Measurements from ENCODE around the gene KIF12.

KIF12 gene

DNA sequence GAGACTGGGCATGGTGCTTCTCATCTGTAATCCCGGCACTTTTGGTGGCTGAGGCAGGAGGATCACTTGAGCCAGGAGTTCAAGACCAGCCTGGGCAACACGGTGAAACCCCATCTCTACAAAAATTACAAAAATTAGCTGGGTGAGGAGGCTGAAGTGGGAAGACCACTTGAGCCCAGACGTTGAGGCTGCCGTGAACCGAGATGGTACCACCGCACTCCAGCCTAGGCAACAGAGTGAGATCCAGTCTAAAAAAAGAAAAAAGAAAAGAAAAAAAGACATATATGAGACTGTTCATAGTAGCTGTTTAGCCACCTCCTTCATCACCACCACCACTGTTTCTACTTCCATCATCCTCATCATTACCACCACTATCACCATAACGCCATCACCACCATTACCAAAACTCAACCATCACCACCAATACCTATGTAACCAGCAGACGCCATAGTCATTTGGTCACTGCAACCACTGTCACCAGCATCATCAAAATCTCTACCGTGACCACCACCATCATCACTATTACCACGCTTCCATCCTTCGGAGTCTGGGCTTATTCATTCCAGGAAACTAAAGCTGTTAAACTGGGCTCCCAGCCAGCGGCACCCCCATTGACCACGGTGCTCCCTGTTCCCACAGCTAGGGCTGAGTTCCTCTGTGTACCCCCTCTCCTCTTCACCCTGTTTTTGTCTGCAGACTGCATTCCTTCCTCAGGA, 8.4 kb upstream of the KIF12 start:
- H3K4me2 ChIP-seq (ENCODE audit: insufficient read depth, low read length) = no peak overlapping the region
- H4K20me1 ChIP-seq (ENCODE audit: insufficient read depth, low read length) = no peaks in the 10 kb centered on the region
- no peak overlapping the region for H3K9ac ChIP-seq (ENCODE audit: low read depth, low read length)
- no peaks in the 10 kb centered on the region for H3K79me2 ChIP-seq (ENCODE audit: insufficient read depth, low read length)
- TF ChIP-seq EZH2 (IDR thresholded peaks at IDR 0.05; ENCODE audit: borderline replicate concordance, low read depth, low read length, severe bottlenecking) = no peak
- no peak overlapping the region for H3K27ac ChIP-seq (ENCODE audit: low read length)
- DNase-seq (no peak), ATAC-seq (ENCODE audit: insufficient read depth, low read depth) (no peak)
- no peaks in the 10 kb centered on the region for H3K36me3 ChIP-seq (ENCODE audit: insufficient read depth, low read length)
- H3K27me3 ChIP-seq (ENCODE audit: insufficient read depth, low read length, poor library complexity) = no peaks in the 10 kb centered on the region
- H3K4me3 ChIP-seq (ENCODE audit: low read depth in 1 of 2, low read length in 2 of 2) = no peak overlapping the region
- H3K4me1 ChIP-seq (ENCODE audit: insufficient read depth, low read length) = no peaks in the 10 kb centered on the region
- no peak overlapping the region for H2AFZ ChIP-seq (ENCODE audit: low read depth, low read length)
- no peaks in the 10 kb centered on the region for H3K9me3 ChIP-seq (ENCODE audit: insufficient read depth, low read length, severe bottlenecking)

DNA sequence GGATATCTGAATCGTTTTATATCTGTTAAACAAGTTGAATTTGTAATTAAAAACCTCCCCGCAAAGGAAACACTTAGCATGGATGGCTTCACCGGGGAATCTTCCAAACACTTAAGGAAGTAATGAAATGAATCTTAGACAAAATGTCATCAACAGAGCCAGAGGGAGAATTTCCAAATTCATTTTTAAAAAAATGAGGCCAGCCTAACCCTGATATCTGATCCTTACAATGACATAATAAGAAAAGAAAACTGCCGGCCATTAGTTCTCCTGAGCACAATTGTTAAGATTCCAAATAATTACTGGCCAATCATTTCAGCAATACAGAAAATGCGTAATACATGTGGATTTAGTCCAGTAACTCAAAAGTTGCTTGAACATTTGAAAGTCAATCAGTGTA, 6.1 kb upstream of the KIF12 start:
- H3K79me2 ChIP-seq (ENCODE audit: insufficient read depth, low read length) = no peaks in the 10 kb centered on the region
- TF ChIP-seq CTCF (IDR thresholded peaks at IDR 0.05; ENCODE audit: borderline replicate concordance, extremely low read depth, low read length, poor library complexity, severe bottlenecking) (no peak), EZH2 (IDR thresholded peaks at IDR 0.05; ENCODE audit: borderline replicate concordance, low read depth, low read length, severe bottlenecking) (no peak)
- ATAC-seq (ENCODE audit: insufficient read depth, low read depth) (no peak), DNase-seq (no peak)
- H3K9ac ChIP-seq (ENCODE audit: low read depth, low read length) = no peak overlapping the region
- no peak overlapping the region for H3K27ac ChIP-seq (ENCODE audit: low read length)
- H3K36me3 ChIP-seq (ENCODE audit: insufficient read depth, low read length) = no peaks in the 10 kb centered on the region
- no peaks in the 10 kb centered on the region for H3K27me3 ChIP-seq (ENCODE audit: insufficient read depth, low read length, poor library complexity)
- H2AFZ ChIP-seq (ENCODE audit: low read depth, low read length) = no peak overlapping the region
- no peaks in the 10 kb centered on the region for H4K20me1 ChIP-seq (ENCODE audit: insufficient read depth, low read length)
- H3K9me3 ChIP-seq (ENCODE audit: insufficient read depth, low read length, severe bottlenecking) = no peaks in the 10 kb centered on the region
- no peak overlapping the region for H3K4me3 ChIP-seq (ENCODE audit: low read depth in 1 of 2, low read length in 2 of 2)
- H3K4me1 ChIP-seq (ENCODE audit: insufficient read depth, low read length) = no peaks in the 10 kb centered on the region
- no peak overlapping the region for H3K4me2 ChIP-seq (ENCODE audit: insufficient read depth, low read length)

DNA sequence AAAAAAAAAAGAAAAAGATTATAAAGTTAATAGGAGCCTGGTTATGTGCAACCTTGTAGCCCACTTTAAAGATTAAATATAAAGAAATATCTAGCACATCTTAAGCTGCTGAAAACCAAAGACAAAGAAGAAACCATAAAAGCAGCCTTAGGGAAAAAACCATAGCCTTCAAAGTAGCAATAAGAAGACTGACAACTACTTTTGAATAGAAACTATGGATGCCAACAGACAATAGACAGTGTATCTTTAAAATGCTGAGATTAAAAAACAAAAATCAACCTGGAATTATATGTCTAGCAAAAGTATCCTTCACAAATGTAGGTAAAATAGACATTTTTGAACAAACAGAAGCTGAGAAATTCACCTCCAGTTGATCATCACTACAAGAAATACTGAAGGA, 3.4 kb upstream of the KIF12 start:
- ATAC-seq (ENCODE audit: insufficient read depth, low read depth) (no peak), DNase-seq (no peak)
- Histone ChIP-seq H2AFZ (ENCODE audit: low read depth, low read length) (no peak overlapping the region), H3K79me2 (ENCODE audit: insufficient read depth, low read length) (no peaks in the 10 kb centered on the region), H3K9ac (ENCODE audit: low read depth, low read length) (no peak overlapping the region), H3K27ac (ENCODE audit: low read length) (no peak overlapping the region), H3K4me3 (ENCODE audit: low read depth in 1 of 2, low read length in 2 of 2) (no peak overlapping the region), H3K36me3 (ENCODE audit: insufficient read depth, low read length) (no peaks in the 10 kb centered on the region), H3K4me2 (ENCODE audit: insufficient read depth, low read length) (no peak overlapping the region), H3K4me1 (ENCODE audit: insufficient read depth, low read length) (no peaks in the 10 kb centered on the region), H4K20me1 (ENCODE audit: insufficient read depth, low read length) (no peaks in the 10 kb centered on the region), H3K9me3 (ENCODE audit: insufficient read depth, low read length, severe bottlenecking) (no peaks in the 10 kb centered on the region), H3K27me3 (ENCODE audit: insufficient read depth, low read length, poor library complexity) (no peaks in the 10 kb centered on the region)
- TF ChIP-seq EZH2 (IDR thresholded peaks at IDR 0.05; ENCODE audit: borderline replicate concordance, low read depth, low read length, severe bottlenecking) (no peak), CTCF (IDR thresholded peaks at IDR 0.05; ENCODE audit: borderline replicate concordance, extremely low read depth, low read length, poor library complexity, severe bottlenecking) (no peak)

DNA sequence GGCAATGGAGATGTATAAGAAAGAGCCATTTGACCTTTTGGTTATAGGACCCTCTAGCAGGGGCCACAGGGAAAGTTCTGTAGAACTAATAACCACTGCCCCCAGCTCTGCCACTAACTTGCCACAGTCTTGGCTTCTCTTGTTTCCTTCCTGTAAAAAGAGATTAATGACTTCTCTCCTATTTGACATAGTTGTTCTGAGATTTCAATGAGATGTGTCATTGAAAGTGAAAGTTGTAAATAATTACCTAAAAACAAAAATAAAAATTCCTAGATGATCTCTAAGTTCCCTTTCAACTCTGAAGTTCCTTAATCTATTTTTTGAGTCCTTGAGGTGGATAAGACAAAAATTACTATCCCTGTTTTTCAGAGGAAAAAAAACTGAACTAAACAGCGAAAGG, 1.4 kb upstream of the KIF12 start:
- ATAC-seq (ENCODE audit: insufficient read depth, low read depth) (no peak), DNase-seq (no peak)
- H3K9ac ChIP-seq (ENCODE audit: low read depth, low read length) = no peak overlapping the region
- H3K79me2 ChIP-seq (ENCODE audit: insufficient read depth, low read length) = no peaks in the 10 kb centered on the region
- H3K4me2 ChIP-seq (ENCODE audit: insufficient read depth, low read length) = no peak overlapping the region
- no peaks in the 10 kb centered on the region for H3K9me3 ChIP-seq (ENCODE audit: insufficient read depth, low read length, severe bottlenecking)
- H3K4me3 ChIP-seq (ENCODE audit: low read depth in 1 of 2, low read length in 2 of 2) = no peak overlapping the region
- no peaks in the 10 kb centered on the region for H3K4me1 ChIP-seq (ENCODE audit: insufficient read depth, low read length)
- H3K27ac ChIP-seq (ENCODE audit: low read length) = no peak overlapping the region
- no peaks in the 10 kb centered on the region for H3K27me3 ChIP-seq (ENCODE audit: insufficient read depth, low read length, poor library complexity)
- no peaks in the 10 kb centered on the region for H3K36me3 ChIP-seq (ENCODE audit: insufficient read depth, low read length)
- TF ChIP-seq CTCF (IDR thresholded peaks at IDR 0.05; ENCODE audit: borderline replicate concordance, extremely low read depth, low read length, poor library complexity, severe bottlenecking) = no peak
- no peak for TF ChIP-seq EZH2 (IDR thresholded peaks at IDR 0.05; ENCODE audit: borderline replicate concordance, low read depth, low read length, severe bottlenecking)
- no peak overlapping the region for H2AFZ ChIP-seq (ENCODE audit: low read depth, low read length)
- H4K20me1 ChIP-seq (ENCODE audit: insufficient read depth, low read length) = no peaks in the 10 kb centered on the region
